ENCODE data around the gene TRPM8. TPM values are rescaled to one million over a fixed set of nuclear protein-coding genes. Genes with fewer than 3 reads are reported as not detected.

The TRPM8 gene
- total RNA-seq, 1 donor, result not detected

- Histone ChIP-seq H3K27ac (ENCODE audit: low read depth, low read length) (peak overlapping the region; percentile 1), H4K20me1 (ENCODE audit: insufficient read depth, low read length) (no peaks in the 10 kb centered on the region), H3K4me2 (ENCODE audit: insufficient read depth, low read length) (peak overlapping the region; percentile 9), H2AFZ (ENCODE audit: low read length) (no peak overlapping the region), H3K27me3 (ENCODE audit: insufficient read depth, low read length) (peaks cover 29% of the 10 kb centered on the region), H3K36me3 (ENCODE audit: insufficient read depth, low read length) (no peaks in the 10 kb centered on the region), H3K4me3 (ENCODE audit: insufficient read depth, low read length) (no peak overlapping the region), H3K79me2 (ENCODE audit: insufficient read depth, low read length) (no peaks in the 10 kb centered on the region), H3K9me3 (ENCODE audit: low read depth, low read length) (peaks cover 2% of the 10 kb centered on the region), H3K4me1 (ENCODE audit: insufficient read depth, low read length) (peaks cover 20% of the 10 kb centered on the region)
- no peak for TF ChIP-seq CTCF (IDR thresholded peaks at IDR 0.05; ENCODE audit: extremely low read depth, low read depth, low read length)
- DNase-seq (ENCODE audit: insufficient read length, low spot score, missing footprints), result peak; percentile 73
These were observed 115.2 kb downstream of the TRPM8 start for GRCh38 chr2:234032279-234032856.

GRCh38 chr2:234033174-234033573 is 116.0 kb downstream of the TRPM8 start:
- peaks cover 2% of the 10 kb centered on the region for H3K9me3 ChIP-seq (ENCODE audit: low read depth, low read length)
- H3K4me1 ChIP-seq (ENCODE audit: insufficient read depth, low read length), result peaks cover 20% of the 10 kb centered on the region
- H3K36me3 ChIP-seq (ENCODE audit: insufficient read depth, low read length), result no peaks in the 10 kb centered on the region
- no peaks in the 10 kb centered on the region for H3K79me2 ChIP-seq (ENCODE audit: insufficient read depth, low read length)
- H3K4me3 ChIP-seq (ENCODE audit: insufficient read depth, low read length), result peak overlapping the region; percentile 8
- H4K20me1 ChIP-seq (ENCODE audit: insufficient read depth, low read length), result no peaks in the 10 kb centered on the region
- no peak for TF ChIP-seq CTCF (IDR thresholded peaks at IDR 0.05; ENCODE audit: extremely low read depth, low read depth, low read length)
- H3K4me2 ChIP-seq (ENCODE audit: insufficient read depth, low read length), result peak overlapping the region; percentile 9
- H3K27me3 ChIP-seq (ENCODE audit: insufficient read depth, low read length), result peaks cover 28% of the 10 kb centered on the region
- no peak overlapping the region for H3K27ac ChIP-seq (ENCODE audit: low read depth, low read length)
- H2AFZ ChIP-seq (ENCODE audit: low read length), result no peak overlapping the region
- DNase-seq (ENCODE audit: insufficient read length, low spot score, missing footprints), result no peak

- H3K79me2 ChIP-seq (ENCODE audit: insufficient read depth, low read length), result no peaks in the 10 kb centered on the region
- no peak overlapping the region for H3K4me2 ChIP-seq (ENCODE audit: insufficient read depth, low read length)
- no peaks in the 10 kb centered on the region for H3K36me3 ChIP-seq (ENCODE audit: insufficient read depth, low read length)
- no peak overlapping the region for H2AFZ ChIP-seq (ENCODE audit: low read length)
- no peaks in the 10 kb centered on the region for H4K20me1 ChIP-seq (ENCODE audit: insufficient read depth, low read length)
- TF ChIP-seq CTCF (IDR thresholded peaks at IDR 0.05; ENCODE audit: extremely low read depth, low read depth, low read length), result no peak
- peaks cover 2% of the 10 kb centered on the region for H3K9me3 ChIP-seq (ENCODE audit: low read depth, low read length)
- H3K27ac ChIP-seq (ENCODE audit: low read depth, low read length), result no peak overlapping the region
- H3K4me3 ChIP-seq (ENCODE audit: insufficient read depth, low read length), result no peak overlapping the region
- no peak for DNase-seq (ENCODE audit: insufficient read length, low spot score, missing footprints)
- H3K4me1 ChIP-seq (ENCODE audit: insufficient read depth, low read length), result peaks cover 20% of the 10 kb centered on the region
- peaks cover 28% of the 10 kb centered on the region for H3K27me3 ChIP-seq (ENCODE audit: insufficient read depth, low read length)
These were observed 116.7 kb downstream of the TRPM8 start for GRCh38 chr2:234033885-234034284.

GRCh38 chr2:234038076-234038802 is 121.1 kb downstream of the TRPM8 start:
- DNase-seq (ENCODE audit: insufficient read length, low spot score, missing footprints), result no peak
- Histone ChIP-seq H3K27ac (ENCODE audit: low read depth, low read length) (no peak overlapping the region), H3K27me3 (ENCODE audit: insufficient read depth, low read length) (peaks cover 28% of the 10 kb centered on the region), H3K79me2 (ENCODE audit: insufficient read depth, low read length) (no peaks in the 10 kb centered on the region), H3K4me3 (ENCODE audit: insufficient read depth, low read length) (no peak overlapping the region), H3K4me1 (ENCODE audit: insufficient read depth, low read length) (peaks cover 2% of the 10 kb centered on the region), H3K4me2 (ENCODE audit: insufficient read depth, low read length) (no peak overlapping the region), H2AFZ (ENCODE audit: low read length) (no peak overlapping the region), H3K9me3 (ENCODE audit: low read depth, low read length) (peaks cover 2% of the 10 kb centered on the region), H3K36me3 (ENCODE audit: insufficient read depth, low read length) (no peaks in the 10 kb centered on the region), H4K20me1 (ENCODE audit: insufficient read depth, low read length) (no peaks in the 10 kb centered on the region)
- no peak for TF ChIP-seq CTCF (IDR thresholded peaks at IDR 0.05; ENCODE audit: extremely low read depth, low read depth, low read length)
